K562 (cell line): ENCODE data around the gene PTPN13. TPM values are rescaled to one million over a fixed set of nuclear protein-coding genes. Genes with fewer than 3 reads are reported as not detected.

Experiments used
- ATAC-seq: fragments of 200-7000 bp; cut with Tn5 transposase; 3 replicates; pipeline ENCODE4 v1.9.1; 2020; ENCODE audit warnings: moderate library complexity
- BruUV-seq: library from RNA; stranded (reverse); fragments of 400-500 nt; replicated peaks from 2 replicates; lab custom pipeline; 2021; lab: Mats Ljungman, UMichigan
- CTCF ChIA-PET: fragments of 300-600 bp; formaldehyde crosslinking; extraction: SDS; loops from one replicate; lab custom pipeline; 2021; ENCODE audit warnings: low intra/inter-chr PET ratio; lab: Yijun Ruan, JAX
- POLR2A ChIA-PET: fragments of 300-600, 350-650 bp; sonication (Branson Sonifier 250); formaldehyde crosslinking; extraction: SDS; loops from one replicate; lab custom pipeline; 2021; ENCODE audit warnings: antibody characterized with exemption, inconsistent platforms; lab: Yijun Ruan, JAX
- DNase-seq, 4 experiments: peaks; one replicate each; pipeline versions ENCODE4 v3.0.0 to v3.0.0-alpha.2; 2011 to 2018; ENCODE audit warnings: low spot score in 3 of 4, mixed read lengths in 3 of 4; ENCODE audit errors: extremely low read depth in 1 of 4
- FAIRE-seq: peaks from 2 replicates; lab custom pipeline; 2011; peaks lifted over from hg19 to GRCh38; lab: Jason Lieb, UNC
- H2AFZ ChIP-seq: 2 replicates; pipeline ENCODE4 v1.6.0; 2011; ENCODE audit warnings: low read depth, low read length, control low read depth, inconsistent platforms
- H3K27ac ChIP-seq: fragments of 200-600 bp; 3 replicates; pipeline ENCODE4 v1.8.0; 2011; ENCODE audit warnings: low read depth, mild to moderate bottlenecking, control low read depth, inconsistent platforms, low read length, moderate library complexity, mixed read lengths; ENCODE audit errors: extremely low read depth
- H3K27me3 ChIP-seq, 2 experiments: fragments of 300-600 bp in 1 of 2; 2 replicates in 1 of 2; 3 replicates in 1 of 2; pipeline versions ENCODE4 v1.6.0 to v1.8.0; 2011; ENCODE audit warnings: inconsistent platforms in 2 of 2, low read length in 2 of 2, mild to moderate bottlenecking in 1 of 2, mixed read lengths in 1 of 2, moderate library complexity in 1 of 2; ENCODE audit not compliant: control insufficient read depth in 2 of 2, insufficient read depth in 2 of 2
- H3K36me3 ChIP-seq: fragments of 300-600 bp; 3 replicates; pipeline ENCODE4 v1.8.0; 2011; ENCODE audit warnings: mild to moderate bottlenecking, low read length, inconsistent platforms; ENCODE audit not compliant: control insufficient read depth, insufficient read depth
- H3K4me1 ChIP-seq, 2 experiments: fragments of 200-600 bp in 1 of 2; replicated peaks in 1 of 2; 2 replicates in 1 of 2; 3 replicates in 1 of 2; pipeline versions ENCODE4 v1.5.1 to v1.8.0; 2011; ENCODE audit warnings: inconsistent platforms in 2 of 2, low read length in 2 of 2, mild to moderate bottlenecking in 1 of 2, mixed read lengths in 1 of 2, moderate library complexity in 1 of 2; ENCODE audit not compliant: control insufficient read depth in 2 of 2, insufficient read depth in 2 of 2
- H3K4me2 ChIP-seq: 2 replicates; pipeline ENCODE4 v1.6.1; 2011; ENCODE audit warnings: low read length, control low read depth, inconsistent platforms, mixed read lengths; ENCODE audit not compliant: insufficient read depth
- H3K4me3 ChIP-seq: fragments of 200-600 bp; sonication (generic), shearing (Covaris generic); 2 replicates; pipeline ENCODE4 v1.5.1; 2016; ENCODE audit warnings: control low read depth, inconsistent platforms
- H3K79me2 ChIP-seq: fragments of 200-600 bp; 3 replicates; pipeline ENCODE4 v1.8.0; 2011; ENCODE audit warnings: low read length, inconsistent platforms; ENCODE audit not compliant: control insufficient read depth, insufficient read depth
- H3K9ac ChIP-seq, 2 experiments: 2 replicates each; pipeline versions ENCODE4 v1.6.0 to v1.6.1; 2011; ENCODE audit warnings: low read depth in 2 of 2, low read length in 2 of 2, control low read depth in 1 of 2, inconsistent platforms in 1 of 2, mild to moderate bottlenecking in 1 of 2, mixed read lengths in 1 of 2; ENCODE audit not compliant: insufficient read depth in 1 of 2
- H3K9me1 ChIP-seq: one replicate; pipeline ENCODE4 v1.6.0; 2011; ENCODE audit warnings: inconsistent platforms, mild to moderate bottlenecking, low read length, moderate library complexity; ENCODE audit not compliant: control insufficient read depth, insufficient read depth
- H3K9me3 ChIP-seq: replicated peaks from 2 replicates; pipeline ENCODE4 v1.5.1; 2011; ENCODE audit warnings: low read depth, low read length, inconsistent platforms; ENCODE audit not compliant: control insufficient read depth, insufficient read depth
- H4K20me1 ChIP-seq: replicated peaks from 2 replicates; pipeline ENCODE4 v1.6.1; 2011; ENCODE audit warnings: low read length, inconsistent platforms, mixed read lengths; ENCODE audit not compliant: control insufficient read depth, insufficient read depth
- ARID1B ChIP-seq: fragments of 450-650 bp; IDR thresholded peaks from 2 replicates; pipeline ENCODE4 v1.6.1; 2016; ENCODE audit warnings: antibody characterized with exemption, mild to moderate bottlenecking, inconsistent platforms
- CBX3 ChIP-seq, 2 experiments: IDR thresholded peaks; 1 replicate in 1 of 2; 2 replicates in 1 of 2; pipeline ENCODE4 v1.6.1; 2012; ENCODE audit warnings: inconsistent platforms in 2 of 2, low read length in 2 of 2, borderline replicate concordance in 1 of 2, control low read depth in 1 of 2
- DDX20 ChIP-seq: fragments of 450-650 bp; IDR thresholded peaks from 2 replicates; pipeline ENCODE4 v1.6.1; 2016; ENCODE audit warnings: missing genetic modification characterization, low read depth, mild to moderate bottlenecking, missing compliant biosample characterization, moderate library complexity
- ETS2 ChIP-seq: IDR thresholded peaks from 2 replicates; pipeline ENCODE4 v1.6.1; 2016; ENCODE audit warnings: borderline replicate concordance, missing genetic modification characterization, mild to moderate bottlenecking, moderate library complexity, missing compliant biosample characterization; ENCODE audit not compliant: poor library complexity, severe bottlenecking
- HDAC6 ChIP-seq: IDR thresholded peaks from 2 replicates; pipeline ENCODE4 v1.6.1; 2012; ENCODE audit warnings: low read depth, mild to moderate bottlenecking, control low read depth, inconsistent platforms, low read length, moderate library complexity
- KAT7 ChIP-seq: sonication (generic); formaldehyde crosslinking; IDR thresholded peaks from 2 replicates; pipeline ENCODE4 v1.8.0; 2022; ENCODE audit warnings: missing genetic modification reagents, mild to moderate bottlenecking, borderline replicate concordance
- MIER1 ChIP-seq: fragments of 450-650 bp; IDR thresholded peaks from 2 replicates; pipeline ENCODE4 v1.6.1; 2016; ENCODE audit warnings: antibody characterized with exemption, mild to moderate bottlenecking, low read depth
- NFYB ChIP-seq: IDR thresholded peaks from 2 replicates; pipeline ENCODE4 v1.6.1; 2011; ENCODE audit warnings: mild to moderate bottlenecking, moderate library complexity; ENCODE audit not compliant: insufficient read length; ENCODE audit errors: extremely low read depth
- PHB2 ChIP-seq: fragments of 450-650 bp; IDR thresholded peaks from 2 replicates; pipeline ENCODE4 v1.6.1; 2017; ENCODE audit warnings: low read depth
- SETDB1 ChIP-seq: IDR thresholded peaks from one replicate; pipeline ENCODE4 v1.6.1; 2012; ENCODE audit warnings: low read length, control low read depth, inconsistent platforms
- ZBTB1 ChIP-seq: sonication (generic); formaldehyde crosslinking; IDR thresholded peaks from 2 replicates; pipeline ENCODE4 v1.8.1; 2023; ENCODE audit warnings: missing genetic modification reagents, low read depth, mild to moderate bottlenecking, borderline replicate concordance
- ZNF717 ChIP-seq: fragments of 250-450 bp; sonication (Bioruptor Pico); IDR thresholded peaks from 2 replicates; pipeline ENCODE4 v1.5.0; 2021
- ZNF76 ChIP-seq: fragments of 250-450 bp; sonication (Bioruptor Pico); IDR thresholded peaks from 2 replicates; pipeline ENCODE4 v1.4.0; 2020; ENCODE audit warnings: mild to moderate bottlenecking, moderate library complexity, borderline replicate concordance
- WGBS: fragments of 100-300 bp; shearing (Covaris generic); methylation state at CpG from one replicate; pipeline ENCODE4 v1.1.6; 2016; ENCODE audit warnings: low coverage, mixed read lengths; ENCODE audit not compliant: insufficient coverage; ENCODE audit errors: missing lambda C conversion rate; 5-methylcytosine and 5-hydroxymethylcytosine counted together
- in situ Hi-C: fragments of 300-500 bp; cut with MboI; formaldehyde crosslinking; loops from 4 replicates; pipeline ENCODE4 v1.15.0; 2018; ENCODE audit warnings: inconsistent platforms, mixed read lengths
- intact Hi-C: fragments of 100-400 bp; cut with micrococcal nuclease; formaldehyde crosslinking; loops from 2 replicates; pipeline ENCODE4 v1.14.2; 2022
- polyA plus RNA-seq, 8 experiments: library from polyadenylated mRNA; depleted of rRNA in 4 of 8; stranded (reverse) in 5 of 8; unstranded in 3 of 8; fragments of >200 nt; fragmentation: Nextera tagmentation in 2 of 8; fragmentation: Illumina TruSeq in 1 of 8; extraction: Ambion mirVana in 2 of 8; extraction: Trizol in 1 of 8; gene quantifications; 2 replicates each; pipeline versions ENCODE4 v1.2.1 to v1.2.3, GENCODE V29; 2011 to 2014; ENCODE audit warnings: inconsistent platforms in 1 of 8, missing spikeins in 1 of 8
- total RNA-seq, 7 experiments: library from RNA; depleted of rRNA in 6 of 7; stranded (reverse); fragments of >200 nt in 6 of 7; fragmentation: Illumina TruSeq in 2 of 7; extraction: Trizol in 2 of 7; gene quantifications; 2 replicates each; pipeline versions ENCODE4 v1.2.1 to v1.2.3, GENCODE V29; 2011 to 2021; ENCODE audit warnings: low replicate concordance in 1 of 7
- TF ChIP-seq, protein P1 (sequence below): fragments of 450-650 bp; IDR thresholded peaks from 2 replicates; pipeline ENCODE4 v1.6.1; 2017; ENCODE audit warnings: antibody characterized with exemption, mild to moderate bottlenecking

Gene PTPN13
- total and polyA plus RNA-seq, 9 of the 15 experiments (the other 6 are each of a cell fraction or from before 2014, with no cell fraction given) = 0.33 TPM; not detected in 8

DNA sequence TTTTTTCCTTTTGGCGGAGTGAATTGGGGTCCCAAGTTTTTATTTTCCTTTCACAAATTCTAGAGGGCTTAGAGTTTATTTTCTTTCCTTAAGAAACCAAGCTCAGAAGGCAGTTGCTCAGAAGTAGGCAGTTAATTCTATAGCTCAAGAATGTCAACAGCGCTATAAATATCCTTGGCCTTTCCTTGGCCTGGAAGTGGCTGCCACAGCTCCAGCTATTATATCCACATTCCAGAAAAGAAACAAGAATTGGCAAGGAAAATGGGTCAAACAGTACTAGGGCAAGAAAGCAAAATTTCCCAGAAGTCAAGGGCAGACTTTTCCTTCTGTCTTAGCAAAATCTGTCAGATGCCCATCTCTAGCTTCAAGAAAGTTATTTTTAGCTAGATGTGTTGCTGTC, 224.1 kb downstream of the PTPN13 start:
- H4K20me1 ChIP-seq = no peaks in the 10 kb centered on the region
- no TSS peak for BruUV-seq
- no peaks in the 10 kb centered on the region for H3K27me3 ChIP-seq
- ChIA-PET CTCF (no interaction called here), POLR2A (interaction anchor here (0.7 to 1.4 kb wide), 2 partner anchors 13 to 14 kb away, joined by 3 to 4 read pairs; no protein-coding TSS in a partner anchor)
- H3K36me3 ChIP-seq = no peaks in the 10 kb centered on the region
- H3K79me2 ChIP-seq = no peaks in the 10 kb centered on the region
- H2AFZ ChIP-seq = no peak overlapping the region
- ATAC-seq (no peak), FAIRE-seq (no peak), DNase-seq (no peak)
- intact Hi-C loops (loop anchor here (5.0 kb wide), 1 partner anchor 321 kb away; no protein-coding TSS in a partner anchor), in situ Hi-C loops (no loop called here)
- no peaks in the 10 kb centered on the region for H3K4me1 ChIP-seq
- no peak overlapping the region for H3K4me2 ChIP-seq
- H3K27ac ChIP-seq = no peak overlapping the region
- WGBS = 16% methylated on average over 2 of the region's 2 CpGs
- H3K9me3 ChIP-seq = no peaks in the 10 kb centered on the region
- H3K9me1 ChIP-seq = no peaks in the 10 kb centered on the region
- no peak overlapping the region for H3K4me3 ChIP-seq
- no peak overlapping the region for H3K9ac ChIP-seq
- no peak for TF ChIP-seq CBX3 (IDR thresholded peaks at IDR 0.05; ENCODE audit: borderline replicate concordance in 1 of 2, low read length in 2 of 2)
- no peak for TF ChIP-seq HDAC6
- TF ChIP-seq DDX20 (tag) = no peak
- no peak for TF ChIP-seq PHB2
- no peak for TF ChIP-seq MIER1
- no peak for TF ChIP-seq ZNF717 (CRISPR knock-in tag)
- no peak for TF ChIP-seq NFYB
- no peak for TF ChIP-seq ARID1B
- no peak for TF ChIP-seq ETS2 (tag)
- TF ChIP-seq, protein P1, sequence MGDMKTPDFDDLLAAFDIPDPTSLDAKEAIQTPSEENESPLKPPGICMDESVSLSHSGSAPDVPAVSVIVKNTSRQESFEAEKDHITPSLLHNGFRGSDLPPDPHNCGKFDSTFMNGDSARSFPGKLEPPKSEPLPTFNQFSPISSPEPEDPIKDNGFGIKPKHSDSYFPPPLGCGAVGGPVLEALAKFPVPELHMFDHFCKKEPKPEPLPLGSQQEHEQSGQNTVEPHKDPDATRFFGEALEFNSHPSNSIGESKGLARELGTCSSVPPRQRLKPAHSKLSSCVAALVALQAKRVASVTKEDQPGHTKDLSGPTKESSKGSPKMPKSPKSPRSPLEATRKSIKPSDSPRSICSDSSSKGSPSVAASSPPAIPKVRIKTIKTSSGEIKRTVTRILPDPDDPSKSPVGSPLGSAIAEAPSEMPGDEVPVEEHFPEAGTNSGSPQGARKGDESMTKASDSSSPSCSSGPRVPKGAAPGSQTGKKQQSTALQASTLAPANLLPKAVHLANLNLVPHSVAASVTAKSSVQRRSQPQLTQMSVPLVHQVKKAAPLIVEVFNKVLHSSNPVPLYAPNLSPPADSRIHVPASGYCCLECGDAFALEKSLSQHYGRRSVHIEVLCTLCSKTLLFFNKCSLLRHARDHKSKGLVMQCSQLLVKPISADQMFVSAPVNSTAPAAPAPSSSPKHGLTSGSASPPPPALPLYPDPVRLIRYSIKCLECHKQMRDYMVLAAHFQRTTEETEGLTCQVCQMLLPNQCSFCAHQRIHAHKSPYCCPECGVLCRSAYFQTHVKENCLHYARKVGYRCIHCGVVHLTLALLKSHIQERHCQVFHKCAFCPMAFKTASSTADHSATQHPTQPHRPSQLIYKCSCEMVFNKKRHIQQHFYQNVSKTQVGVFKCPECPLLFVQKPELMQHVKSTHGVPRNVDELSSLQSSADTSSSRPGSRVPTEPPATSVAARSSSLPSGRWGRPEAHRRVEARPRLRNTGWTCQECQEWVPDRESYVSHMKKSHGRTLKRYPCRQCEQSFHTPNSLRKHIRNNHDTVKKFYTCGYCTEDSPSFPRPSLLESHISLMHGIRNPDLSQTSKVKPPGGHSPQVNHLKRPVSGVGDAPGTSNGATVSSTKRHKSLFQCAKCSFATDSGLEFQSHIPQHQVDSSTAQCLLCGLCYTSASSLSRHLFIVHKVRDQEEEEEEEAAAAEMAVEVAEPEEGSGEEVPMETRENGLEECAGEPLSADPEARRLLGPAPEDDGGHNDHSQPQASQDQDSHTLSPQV = no peak
- no peak for TF ChIP-seq ZBTB1 (CRISPR knock-in tag)
- TF ChIP-seq SETDB1 = no peak
- no peak for TF ChIP-seq ZNF76 (CRISPR knock-in tag)
- no peak for TF ChIP-seq KAT7 (CRISPR knock-in tag)
